Suprapubic skin (tissue), 4 donors: ENCODE measurements around the gene ZBTB22.
"Not testable (repeated sequence)": the region's sequence is repeated elsewhere in the genome, so short reads cannot be mapped to it uniquely, and the experiment has no call there.

Experiments
- CTCF ChIP-seq, 2 donors: fragments of 200-600 bp in 1 of 2; fragments of 450-650 bp in 1 of 2; sonication (generic) in 1 of 2; IDR thresholded peaks; one replicate each; pipeline ENCODE4 v1.5.1; 2016 to 2019; ENCODE audit warnings: antibody characterized with exemption in 2 of 2, mild to moderate bottlenecking in 1 of 2, moderate library complexity in 1 of 2
- POLR2A ChIP-seq, 2 donors: fragments of 450-650 bp; IDR thresholded peaks; one replicate each; pipeline ENCODE4 v1.6.1; 2017; ENCODE audit warnings: antibody characterized with exemption in 2 of 2, mild to moderate bottlenecking in 2 of 2, moderate library complexity in 2 of 2
- POLR2AphosphoS5 ChIP-seq, 3 donors: sonication (generic); formaldehyde crosslinking; IDR thresholded peaks; one replicate each; pipeline ENCODE4 v1.6.1; 2017; ENCODE audit warnings: antibody characterized with exemption in 3 of 3

- not testable (repeated sequence) for TF ChIP-seq CTCF, POLR2A, POLR2AphosphoS5 (IDR thresholded peaks at IDR 0.05)
Observed at GRCh38 chr6:33357160-33357871, 39.8 kb upstream of the ZBTB22 start.
